Uterus (tissue), 4 donors: ENCODE data around the gene PDE4D. TPM values are rescaled to one million over a fixed set of nuclear protein-coding genes. Genes with fewer than 3 reads are reported as not detected.

Experiments used
- DNase-seq, 2 donors: peaks; one replicate each; pipeline ENCODE4 v3.0.0-alpha.2; 2019 to 2020
- H3K27ac ChIP-seq, 2 donors: fragments of 200-600 bp; sonication (generic); 1 replicate in 1 of 2; 2 replicates in 1 of 2; pipeline ENCODE4 v1.5.1; 2016 to 2018
- H3K27me3 ChIP-seq, 2 donors: fragments of 200-600 bp; sonication (generic); one replicate each; pipeline ENCODE4 v1.5.1; 2018 to 2019; ENCODE audit warnings: control low read depth in 1 of 2
- H3K36me3 ChIP-seq, 2 donors: fragments of 200-600 bp; sonication (generic); one replicate each; pipeline ENCODE4 v1.5.1; 2019; ENCODE audit warnings: control low read depth in 1 of 2
- H3K4me1 ChIP-seq, 2 donors: fragments of 200-600 bp; sonication (generic); one replicate each; pipeline ENCODE4 v1.5.1; 2018 to 2019; ENCODE audit warnings: control low read depth in 1 of 2
- H3K4me3 ChIP-seq, 2 donors: fragments of 200-600 bp; sonication (generic); 1 replicate in 1 of 2; 2 replicates in 1 of 2; pipeline ENCODE4 v1.5.1; 2018 to 2019; ENCODE audit warnings: mild to moderate bottlenecking in 1 of 2
- H3K9me3 ChIP-seq, 2 donors: fragments of 200-600 bp; sonication (generic); one replicate each; pipeline ENCODE4 v1.5.1; 2019; ENCODE audit warnings: control low read depth in 1 of 2
- POLR2A ChIP-seq, 2 donors: fragments of 450-650 bp; IDR thresholded peaks; one replicate each; pipeline ENCODE4 v1.6.1; 2016; ENCODE audit warnings: antibody characterized with exemption in 2 of 2, mild to moderate bottlenecking in 1 of 2, moderate library complexity in 1 of 2
- intact Hi-C: fragments of 100-400 bp; cut with DNase I; formaldehyde crosslinking; loops from one replicate; pipeline ENCODE4 v1.15.1; 2023; ENCODE audit warnings: low total_unique reads
- total RNA-seq, 4 donors: library from RNA; depleted of rRNA in 3 of 4; stranded (reverse); fragments of >200 nt in 3 of 4; gene quantifications; one replicate each; pipeline versions ENCODE4 v1.1.0 to v1.2.4, GENCODE V29; 2014 to 2023
- TF ChIP-seq, protein P1 (sequence below), 4 experiments: fragments of 200-600 bp in 2 of 4; fragments of 450-650 bp in 2 of 4; sonication (generic) in 2 of 4; IDR thresholded peaks; one replicate each; pipeline ENCODE4 v1.5.1; 2016 to 2019; ENCODE audit warnings: antibody characterized with exemption in 4 of 4, mild to moderate bottlenecking in 2 of 4, moderate library complexity in 1 of 4
- donor health status: DM: yes; HTN: yes; CAD: no.

PDE4D gene
- total RNA-seq, 4 donors from 2014 or later = 27.1 to 77.0 (median 45.8) TPM

DNA sequence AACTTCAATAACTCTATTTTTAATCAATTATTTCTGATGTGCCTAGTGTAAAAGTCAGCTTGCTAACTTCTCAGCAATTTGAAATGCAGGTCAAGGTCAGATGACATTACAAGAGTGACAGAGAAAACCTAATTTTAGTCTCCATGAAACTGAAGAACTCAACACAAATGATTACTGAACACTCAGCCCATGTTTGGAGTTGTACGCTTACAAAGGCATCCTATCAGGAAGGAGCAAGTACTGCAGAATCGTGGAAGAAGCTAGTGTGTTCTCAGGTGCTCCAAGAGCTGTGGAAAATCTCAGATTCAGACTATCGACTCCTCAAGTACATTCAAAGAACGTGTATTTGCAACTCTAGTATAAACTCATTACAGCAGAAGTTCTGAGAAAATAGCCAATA, 526.7 kb downstream of the PDE4D start:
- no peak for DNase-seq
- Histone ChIP-seq H3K9me3 (no peaks in the 10 kb centered on the region), H3K27me3 (no peaks in the 10 kb centered on the region), H3K4me1 (no peaks in the 10 kb centered on the region), H3K4me3 (no peak overlapping the region), H3K27ac (no peak overlapping the region), H3K36me3 (no peaks in the 10 kb centered on the region)
- intact Hi-C loops = no loop called here
- TF ChIP-seq, protein P1, sequence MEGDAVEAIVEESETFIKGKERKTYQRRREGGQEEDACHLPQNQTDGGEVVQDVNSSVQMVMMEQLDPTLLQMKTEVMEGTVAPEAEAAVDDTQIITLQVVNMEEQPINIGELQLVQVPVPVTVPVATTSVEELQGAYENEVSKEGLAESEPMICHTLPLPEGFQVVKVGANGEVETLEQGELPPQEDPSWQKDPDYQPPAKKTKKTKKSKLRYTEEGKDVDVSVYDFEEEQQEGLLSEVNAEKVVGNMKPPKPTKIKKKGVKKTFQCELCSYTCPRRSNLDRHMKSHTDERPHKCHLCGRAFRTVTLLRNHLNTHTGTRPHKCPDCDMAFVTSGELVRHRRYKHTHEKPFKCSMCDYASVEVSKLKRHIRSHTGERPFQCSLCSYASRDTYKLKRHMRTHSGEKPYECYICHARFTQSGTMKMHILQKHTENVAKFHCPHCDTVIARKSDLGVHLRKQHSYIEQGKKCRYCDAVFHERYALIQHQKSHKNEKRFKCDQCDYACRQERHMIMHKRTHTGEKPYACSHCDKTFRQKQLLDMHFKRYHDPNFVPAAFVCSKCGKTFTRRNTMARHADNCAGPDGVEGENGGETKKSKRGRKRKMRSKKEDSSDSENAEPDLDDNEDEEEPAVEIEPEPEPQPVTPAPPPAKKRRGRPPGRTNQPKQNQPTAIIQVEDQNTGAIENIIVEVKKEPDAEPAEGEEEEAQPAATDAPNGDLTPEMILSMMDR (IDR thresholded peaks at IDR 0.05) = no peak
- TF ChIP-seq POLR2A (IDR thresholded peaks at IDR 0.05) = no peak

DNA sequence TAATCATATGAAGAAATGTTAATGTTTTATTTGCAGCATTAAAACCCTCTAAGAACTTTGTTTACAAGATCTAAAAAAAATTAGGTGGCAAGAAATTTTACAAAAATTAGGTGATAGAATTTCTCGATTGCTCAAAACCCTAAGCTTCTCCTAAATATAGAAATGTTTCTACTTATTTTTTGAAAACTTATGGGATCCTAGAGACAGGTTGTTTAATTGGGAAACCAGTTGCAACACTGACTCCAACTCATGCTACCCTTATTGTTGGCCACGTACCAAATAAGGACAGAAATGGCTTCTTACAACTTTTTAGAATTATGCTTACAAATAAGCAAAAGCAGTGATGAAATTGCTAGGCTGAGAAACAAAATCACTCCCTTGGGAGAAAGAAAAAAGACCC, 531.1 kb downstream of the PDE4D start:
- intact Hi-C loops = no loop called here
- Histone ChIP-seq H3K27ac (no peak overlapping the region), H3K27me3 (no peaks in the 10 kb centered on the region), H3K4me3 (no peak overlapping the region), H3K4me1 (no peaks in the 10 kb centered on the region), H3K36me3 (no peaks in the 10 kb centered on the region), H3K9me3 (no peaks in the 10 kb centered on the region)
- TF ChIP-seq POLR2A (IDR thresholded peaks at IDR 0.05) = no peak
- TF ChIP-seq, protein P1 (IDR thresholded peaks at IDR 0.05) = no peak
- DNase-seq = no peak

DNA sequence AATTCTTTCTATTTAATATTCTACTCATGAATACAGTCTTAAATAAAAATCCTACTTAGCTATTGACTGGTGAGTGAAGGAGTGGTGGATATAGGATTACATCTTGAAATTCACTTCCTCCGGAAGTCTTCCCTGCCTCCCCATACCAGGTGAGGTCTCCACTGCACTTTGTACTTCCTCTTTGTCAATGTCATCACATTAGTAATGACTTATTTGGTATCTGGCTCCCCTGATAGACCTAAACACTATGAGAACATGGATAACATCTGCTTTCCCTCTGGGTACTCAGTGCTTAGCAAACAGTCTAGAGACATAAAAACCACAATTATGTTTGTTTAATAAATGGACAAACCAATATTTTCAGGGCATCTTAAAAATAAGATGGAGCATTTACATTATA, 532.1 kb downstream of the PDE4D start:
- no peaks in the 10 kb centered on the region for H3K27me3 ChIP-seq
- H3K4me3 ChIP-seq = no peak overlapping the region
- TF ChIP-seq, protein P1 (IDR thresholded peaks at IDR 0.05) = no peak
- TF ChIP-seq POLR2A (IDR thresholded peaks at IDR 0.05) = no peak
- intact Hi-C loops = no loop called here
- no peaks in the 10 kb centered on the region for H3K9me3 ChIP-seq
- no peak overlapping the region for H3K27ac ChIP-seq
- DNase-seq = no peak
- H3K4me1 ChIP-seq = no peaks in the 10 kb centered on the region
- no peaks in the 10 kb centered on the region for H3K36me3 ChIP-seq

DNA sequence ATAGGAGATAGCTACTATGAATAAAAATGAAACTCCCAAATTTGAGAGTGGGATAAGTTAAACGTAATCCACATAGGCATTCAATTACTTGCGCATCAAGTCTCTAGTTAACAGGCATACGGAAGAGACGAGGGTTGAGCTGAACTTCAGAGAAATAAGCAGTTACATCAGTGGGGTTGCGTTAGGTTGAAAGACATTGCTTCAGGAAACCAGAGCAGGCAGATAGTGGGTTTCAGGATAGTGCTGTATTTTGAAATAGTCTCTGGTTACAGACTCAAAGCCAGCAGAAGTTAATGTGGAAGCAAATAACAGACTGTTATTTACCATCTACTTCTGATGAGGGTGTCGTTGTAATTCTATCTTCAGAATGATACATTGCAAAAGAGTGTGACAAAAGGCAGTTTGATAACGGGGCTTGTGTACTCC, 533.4 kb downstream of the PDE4D start:
- Histone ChIP-seq H3K4me1 (no peaks in the 10 kb centered on the region), H3K4me3 (no peak overlapping the region), H3K9me3 (no peaks in the 10 kb centered on the region), H3K27me3 (no peaks in the 10 kb centered on the region), H3K36me3 (no peaks in the 10 kb centered on the region), H3K27ac (no peak overlapping the region)
- TF ChIP-seq POLR2A (IDR thresholded peaks at IDR 0.05) = no peak
- TF ChIP-seq, protein P1 (IDR thresholded peaks at IDR 0.05) = no peak
- DNase-seq = no peak
- intact Hi-C loops = no loop called here

DNA sequence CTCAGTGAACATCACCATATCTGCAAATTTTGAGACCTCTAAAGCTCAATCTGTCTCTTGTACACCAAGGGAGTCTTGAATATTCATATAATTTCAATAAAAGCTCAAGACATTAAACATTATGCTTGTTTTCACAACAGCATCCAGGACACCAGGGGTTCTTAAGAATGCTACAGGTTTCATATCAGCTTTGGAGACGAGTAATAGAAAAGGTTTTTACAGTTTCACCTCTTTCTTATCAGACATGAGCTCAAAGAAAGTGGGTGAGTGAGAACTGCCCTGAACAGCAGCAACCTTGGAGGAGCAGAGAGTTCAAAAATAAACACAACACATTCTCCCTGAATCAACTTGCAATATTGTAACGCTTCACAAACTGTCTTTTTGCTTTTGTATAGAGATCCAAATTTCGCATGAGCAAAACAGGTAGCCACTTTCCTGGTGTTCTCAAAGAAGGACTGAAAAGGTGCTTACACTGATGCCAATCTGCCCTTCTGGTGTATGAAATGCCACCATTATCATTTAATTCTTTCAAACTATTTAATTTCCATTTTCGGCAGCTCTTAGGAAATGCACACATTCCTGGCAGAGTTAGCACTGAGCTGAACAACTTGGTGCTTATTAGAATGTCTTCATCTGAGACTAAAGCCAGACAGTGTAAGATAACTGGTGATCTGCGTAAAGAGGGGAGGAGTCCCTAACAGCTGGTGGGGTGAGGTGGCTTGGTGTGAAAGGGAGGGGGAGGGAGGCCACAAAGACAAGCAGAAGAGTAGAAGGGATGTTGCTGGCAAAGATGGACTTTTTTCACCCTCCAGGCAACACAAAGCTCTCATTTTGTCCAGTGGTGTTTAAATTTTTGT, 535.3 kb downstream of the PDE4D start:
- peak; percentile 22 to 28 for DNase-seq
- H3K4me1 ChIP-seq = no peaks in the 10 kb centered on the region
- H3K27ac ChIP-seq = peak overlapping the region; percentile 61 to 64
- no peaks in the 10 kb centered on the region for H3K9me3 ChIP-seq
- TF ChIP-seq, protein P1 (IDR thresholded peaks at IDR 0.05) = no peak
- no peak for TF ChIP-seq POLR2A (IDR thresholded peaks at IDR 0.05)
- H3K4me3 ChIP-seq = no peak overlapping the region
- intact Hi-C loops = no loop called here
- H3K27me3 ChIP-seq = no peaks in the 10 kb centered on the region
- no peaks in the 10 kb centered on the region for H3K36me3 ChIP-seq
